HepG2 (cell line): ENCODE data around the gene CLDN20. TPM values are rescaled to one million over a fixed set of nuclear protein-coding genes. Genes with fewer than 3 reads are reported as not detected.

Experiments
- CREBL2 ChIP-seq: sonication (generic); formaldehyde crosslinking; IDR thresholded peaks from 2 replicates; pipeline ENCODE4 v1.8.1; 2023; ENCODE audit warnings: missing genetic modification reagents, mild to moderate bottlenecking, borderline replicate concordance
- DZIP1 ChIP-seq: sonication (generic); formaldehyde crosslinking; IDR thresholded peaks from 2 replicates; pipeline ENCODE4 v1.5.0; 2020; ENCODE audit warnings: mild to moderate bottlenecking, missing genetic modification reagents
- HHEX ChIP-seq: IDR thresholded peaks from 2 replicates; pipeline ENCODE4 v1.6.1; 2016; ENCODE audit warnings: control low read depth
- IKZF5 ChIP-seq: IDR thresholded peaks from 2 replicates; pipeline ENCODE4 v1.6.1; 2018; ENCODE audit warnings: missing genetic modification reagents, mild to moderate bottlenecking, missing compliant biosample characterization
- IRF1 ChIP-seq: sonication (generic); formaldehyde crosslinking; IDR thresholded peaks from 2 replicates; pipeline ENCODE4 v1.4.0; 2020; ENCODE audit warnings: low read depth, mild to moderate bottlenecking, missing genetic modification reagents
- JDP2 ChIP-seq: sonication (generic); formaldehyde crosslinking; IDR thresholded peaks from 2 replicates; pipeline ENCODE4 v1.8.1; 2022; ENCODE audit warnings: missing genetic modification reagents, borderline replicate concordance
- PHF5A ChIP-seq: IDR thresholded peaks from one replicate; pipeline ENCODE4 v1.6.1; 2018; ENCODE audit warnings: low read depth, missing genetic modification reagents; ENCODE audit not compliant: unreplicated experiment
- PITX1 ChIP-seq: sonication (generic); formaldehyde crosslinking; IDR thresholded peaks from 2 replicates; pipeline ENCODE4 v1.5.1; 2020; ENCODE audit warnings: mild to moderate bottlenecking, missing genetic modification reagents
- RCOR2 ChIP-seq: IDR thresholded peaks from 2 replicates; pipeline ENCODE4 v1.6.1; 2016; ENCODE audit warnings: missing biosample characterization, missing genetic modification reagents
- STAG1 ChIP-seq: sonication (generic); formaldehyde crosslinking; IDR thresholded peaks from 2 replicates; pipeline ENCODE4 v1.4.0; 2020; ENCODE audit warnings: missing genetic modification reagents
- TAF15 ChIP-seq: fragments of 200-400 bp; formaldehyde crosslinking; IDR thresholded peaks from one replicate; pipeline ENCODE4 v1.6.1; 2018; ENCODE audit warnings: mild to moderate bottlenecking, low read depth, low read length; ENCODE audit not compliant: poor library complexity, severe bottlenecking
- TGIF2 ChIP-seq: IDR thresholded peaks from 2 replicates; pipeline ENCODE4 v1.6.1; 2016; ENCODE audit warnings: control low read depth, missing compliant biosample characterization
- ZFP36L1 ChIP-seq: sonication (generic); formaldehyde crosslinking; IDR thresholded peaks from 2 replicates; pipeline ENCODE4 v1.8.0; 2022; ENCODE audit warnings: mild to moderate bottlenecking, missing genetic modification reagents, moderate library complexity
- ZNF260 ChIP-seq: sonication (generic); formaldehyde crosslinking; IDR thresholded peaks from 2 replicates; pipeline ENCODE4 v1.4.0; 2020; ENCODE audit warnings: missing genetic modification reagents, low read depth, mild to moderate bottlenecking, borderline replicate concordance
- ZNF274 ChIP-seq: sonication (generic); formaldehyde crosslinking; IDR thresholded peaks from 2 replicates; pipeline ENCODE4 v1.5.1; 2020; ENCODE audit warnings: mild to moderate bottlenecking, missing genetic modification reagents
- ZNF382 ChIP-seq: sonication (generic); formaldehyde crosslinking; IDR thresholded peaks from 2 replicates; pipeline ENCODE4 v1.5.0; 2020; ENCODE audit warnings: missing genetic modification reagents, mild to moderate bottlenecking, borderline replicate concordance
- ZNF552 ChIP-seq: sonication (generic); formaldehyde crosslinking; IDR thresholded peaks from 2 replicates; pipeline ENCODE4 v1.9.0; 2022; ENCODE audit warnings: missing genetic modification reagents, mild to moderate bottlenecking, borderline replicate concordance
- polyA plus RNA-seq, 8 experiments: library from polyadenylated mRNA; depleted of rRNA in 3 of 8; stranded (reverse) in 7 of 8; unstranded in 1 of 8; fragments of >200 nt; fragmentation: Illumina TruSeq in 4 of 8; extraction: Trizol in 4 of 8; gene quantifications; 2 replicates each; pipeline versions ENCODE4 v1.2.1 to v1.2.3, GENCODE V29; 2011 to 2016; ENCODE audit warnings: low read depth in 4 of 8, missing spikeins in 1 of 8, mixed read lengths in 1 of 8; ENCODE audit not compliant: insufficient read depth in 1 of 8
- total RNA-seq, 5 experiments: library from RNA; depleted of rRNA; stranded (reverse); fragments of >200 nt; fragmentation: Illumina TruSeq; extraction: Trizol; gene quantifications; 2 replicates each; pipeline ENCODE4 v1.2.3, GENCODE V29; 2016; ENCODE audit warnings: low read depth in 1 of 5
- TF ChIP-seq, protein P1 (sequence below), 2 experiments: sonication (generic) in 1 of 2; formaldehyde crosslinking in 1 of 2; IDR thresholded peaks; 2 replicates each; pipeline versions ENCODE4 v1.4.0 to v1.6.1; 2016 to 2020; ENCODE audit warnings: borderline replicate concordance in 1 of 2, low read depth in 1 of 2, mild to moderate bottlenecking in 1 of 2, missing genetic modification reagents in 1 of 2

The CLDN20 gene
- total and polyA plus RNA-seq, 2 of the 13 experiments (the other 11 are each of a cell fraction or from before 2014, with no cell fraction given) = not detected

GRCh38 chr6:155314773-155315515 lies 51.1 kb downstream of the CLDN20 start (continued):
- TF ChIP-seq, protein P1, sequence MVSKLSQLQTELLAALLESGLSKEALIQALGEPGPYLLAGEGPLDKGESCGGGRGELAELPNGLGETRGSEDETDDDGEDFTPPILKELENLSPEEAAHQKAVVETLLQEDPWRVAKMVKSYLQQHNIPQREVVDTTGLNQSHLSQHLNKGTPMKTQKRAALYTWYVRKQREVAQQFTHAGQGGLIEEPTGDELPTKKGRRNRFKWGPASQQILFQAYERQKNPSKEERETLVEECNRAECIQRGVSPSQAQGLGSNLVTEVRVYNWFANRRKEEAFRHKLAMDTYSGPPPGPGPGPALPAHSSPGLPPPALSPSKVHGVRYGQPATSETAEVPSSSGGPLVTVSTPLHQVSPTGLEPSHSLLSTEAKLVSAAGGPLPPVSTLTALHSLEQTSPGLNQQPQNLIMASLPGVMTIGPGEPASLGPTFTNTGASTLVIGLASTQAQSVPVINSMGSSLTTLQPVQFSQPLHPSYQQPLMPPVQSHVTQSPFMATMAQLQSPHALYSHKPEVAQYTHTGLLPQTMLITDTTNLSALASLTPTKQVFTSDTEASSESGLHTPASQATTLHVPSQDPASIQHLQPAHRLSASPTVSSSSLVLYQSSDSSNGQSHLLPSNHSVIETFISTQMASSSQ (IDR thresholded peaks at IDR 0.05; ENCODE audit: low read depth) = no peak; the same call in 1 of the 2 replicates
- TF ChIP-seq, protein P1 (CRISPR knock-in tag; IDR thresholded peaks at IDR 0.05; ENCODE audit: borderline replicate concordance) = no peak
- TF ChIP-seq RCOR2 (peak; percentile 98), ZNF274 (CRISPR knock-in tag) (no peak; the same call in 1 of the 2 replicates), DZIP1 (CRISPR knock-in tag) (no peak), ZFP36L1 (CRISPR knock-in tag) (peak; percentile 91; the same call in 1 of the 2 replicates), ZNF382 (CRISPR knock-in tag) (no peak), TAF15 (no peak), TGIF2 (peak; percentile 87), ZNF260 (no peak), STAG1 (CRISPR knock-in tag) (no peak), IRF1 (no peak), CREBL2 (CRISPR knock-in tag) (no peak), JDP2 (CRISPR knock-in tag) (no peak), PITX1 (CRISPR knock-in tag) (no peak), PHF5A (CRISPR knock-in tag) (no peak), HHEX (CRISPR knock-in tag) (no peak), ZNF552 (CRISPR knock-in tag) (peak; percentile 71; the same call in 1 of the 2 replicates), IKZF5 (CRISPR knock-in tag) (peak; percentile 88)
